MM.1S (cell line): Measurements from ENCODE around the gene CADPS.

Experiments used
- DNase-seq: peaks from one replicate; pipeline ENCODE4 v3.0.0-alpha.2; 2015
- H2AFZ ChIP-seq: fragments of 300-600 bp; sonication (generic); 2 replicates; pipeline ENCODE4 v1.6.0; 2016; ENCODE audit warnings: antibody characterized with exemption, low read length
- H3F3A ChIP-seq: fragments of 300-600 bp; sonication (generic); 2 replicates; pipeline ENCODE4 v1.6.1; 2016; ENCODE audit warnings: mild to moderate bottlenecking, antibody characterized with exemption, low read length, moderate library complexity, mixed read lengths; ENCODE audit not compliant: insufficient read depth
- H3K27ac ChIP-seq: fragments of 300-600 bp; sonication (generic); 2 replicates; pipeline ENCODE4 v1.5.1; 2016; ENCODE audit warnings: mild to moderate bottlenecking, low read length
- H3K27me3 ChIP-seq: fragments of 300-600 bp; sonication (generic); replicated peaks from 2 replicates; pipeline ENCODE4 v1.6.0; 2016; ENCODE audit warnings: low read length; ENCODE audit not compliant: insufficient read depth
- H3K36me3 ChIP-seq: fragments of 300-600 bp; sonication (generic); replicated peaks from 2 replicates; pipeline ENCODE4 v1.6.1; 2016; ENCODE audit warnings: mild to moderate bottlenecking, low read length, mixed read lengths; ENCODE audit not compliant: insufficient read depth
- H3K4me1 ChIP-seq: fragments of 300-600 bp; sonication (generic); 2 replicates; pipeline ENCODE4 v1.6.1; 2016; ENCODE audit warnings: low read length, mixed read lengths
- H3K4me2 ChIP-seq: fragments of 300-600 bp; sonication (generic); 2 replicates; pipeline ENCODE4 v1.6.0; 2016; ENCODE audit warnings: low read depth, low read length
- H3K4me3 ChIP-seq: fragments of 300-600 bp; sonication (generic); 2 replicates; pipeline ENCODE4 v1.5.1; 2016; ENCODE audit warnings: low read length, mixed read lengths
- H3K79me2 ChIP-seq: fragments of 300-600 bp; sonication (generic); 2 replicates; pipeline ENCODE4 v1.6.1; 2016; ENCODE audit warnings: mixed run types, low read length, mixed read lengths
- H3K9ac ChIP-seq: fragments of 300-600 bp; sonication (generic); 2 replicates; pipeline ENCODE4 v1.6.1; 2016; ENCODE audit warnings: low read length, mixed read lengths
- H3K9me2 ChIP-seq: fragments of 300-600 bp; sonication (generic); replicated peaks from 2 replicates; pipeline ENCODE4 v1.6.1; 2016; ENCODE audit warnings: mild to moderate bottlenecking, low read length, mixed read lengths; ENCODE audit not compliant: insufficient read depth
- H3K9me3 ChIP-seq: fragments of 300-600 bp; sonication (generic); replicated peaks from 2 replicates; pipeline ENCODE4 v1.6.1; 2016; ENCODE audit warnings: mild to moderate bottlenecking, low read length, mixed read lengths; ENCODE audit not compliant: insufficient read depth
- H4K20me1 ChIP-seq: fragments of 300-600 bp; sonication (generic); 2 replicates; pipeline ENCODE4 v1.6.1; 2016; ENCODE audit warnings: mild to moderate bottlenecking, low read length, moderate library complexity, mixed read lengths; ENCODE audit not compliant: insufficient read depth
- CTCF ChIP-seq: fragments of 300-600 bp; sonication (generic); IDR thresholded peaks from 2 replicates; pipeline ENCODE4 v1.5.1; 2016; ENCODE audit warnings: antibody characterized with exemption, low read length, mixed read lengths
- EZH2 ChIP-seq: fragments of 300-600 bp; sonication (generic); optimal IDR thresholded peaks from 2 replicates; pipeline ENCODE3; 2017; ENCODE audit warnings: low read depth, mild to moderate bottlenecking, antibody characterized with exemption, low read length, mixed read lengths
- EZH2phosphoT487 ChIP-seq: fragments of 300-600 bp; sonication (generic); IDR thresholded peaks from 2 replicates; pipeline ENCODE4 v1.6.1; 2018; ENCODE audit warnings: antibody characterized with exemption, low read length

Gene CADPS

GRCh38 chr3:62677926-62678325 is 197.3 kb downstream of the CADPS start:
- H3K27ac ChIP-seq, result no peak overlapping the region
- H3K9me2 ChIP-seq, result no peaks in the 10 kb centered on the region
- no peaks in the 10 kb centered on the region for H3K36me3 ChIP-seq
- no peak overlapping the region for H3K9ac ChIP-seq
- no peak for DNase-seq
- no peaks in the 10 kb centered on the region for H3K4me1 ChIP-seq
- TF ChIP-seq EZH2 (no peak), CTCF (no peak), EZH2phosphoT487 (no peak)
- H2AFZ ChIP-seq, result no peak overlapping the region
- no peaks in the 10 kb centered on the region for H3K27me3 ChIP-seq
- H3K4me3 ChIP-seq, result no peak overlapping the region
- H3F3A ChIP-seq, result no peaks in the 10 kb centered on the region
- no peaks in the 10 kb centered on the region for H4K20me1 ChIP-seq
- no peaks in the 10 kb centered on the region for H3K9me3 ChIP-seq
- H3K79me2 ChIP-seq, result no peaks in the 10 kb centered on the region
- H3K4me2 ChIP-seq, result no peak overlapping the region

GRCh38 chr3:62676689-62677271 is 198.4 kb downstream of the CADPS start:
- TF ChIP-seq EZH2 (no peak), CTCF (no peak), EZH2phosphoT487 (no peak)
- Histone ChIP-seq H3K9me3 (no peaks in the 10 kb centered on the region), H3K27me3 (no peaks in the 10 kb centered on the region), H3K9ac (no peak overlapping the region), H4K20me1 (no peaks in the 10 kb centered on the region), H3F3A (no peaks in the 10 kb centered on the region), H2AFZ (no peak overlapping the region), H3K4me2 (no peak overlapping the region), H3K79me2 (no peaks in the 10 kb centered on the region), H3K36me3 (no peaks in the 10 kb centered on the region), H3K9me2 (no peaks in the 10 kb centered on the region), H3K4me3 (no peak overlapping the region), H3K4me1 (no peaks in the 10 kb centered on the region), H3K27ac (no peak overlapping the region)
- no peak for DNase-seq

GRCh38 chr3:62675492-62675891 is 199.7 kb downstream of the CADPS start:
- Histone ChIP-seq H3K9me2 (no peaks in the 10 kb centered on the region), H3K9me3 (no peaks in the 10 kb centered on the region), H3K79me2 (no peaks in the 10 kb centered on the region), H3K4me3 (no peak overlapping the region), H4K20me1 (no peaks in the 10 kb centered on the region), H3K36me3 (no peaks in the 10 kb centered on the region), H3K27ac (no peak overlapping the region), H2AFZ (no peak overlapping the region), H3K9ac (no peak overlapping the region), H3K27me3 (no peaks in the 10 kb centered on the region), H3K4me1 (no peaks in the 10 kb centered on the region), H3K4me2 (no peak overlapping the region), H3F3A (no peaks in the 10 kb centered on the region)
- TF ChIP-seq EZH2 (no peak), EZH2phosphoT487 (no peak), CTCF (no peak)
- DNase-seq, result no peak

GRCh38 chr3:62672988-62673313 is 202.3 kb downstream of the CADPS start:
- TF ChIP-seq CTCF (no peak), EZH2 (no peak), EZH2phosphoT487 (no peak)
- H2AFZ ChIP-seq, result no peak overlapping the region

More at GRCh38 chr3:62672988-62673313, 202.3 kb downstream of the CADPS start:
- H3K36me3 ChIP-seq, result no peaks in the 10 kb centered on the region
- no peaks in the 10 kb centered on the region for H3K4me1 ChIP-seq
- H3K4me3 ChIP-seq, result no peak overlapping the region
- H3K27me3 ChIP-seq, result no peaks in the 10 kb centered on the region
- no peaks in the 10 kb centered on the region for H3K9me2 ChIP-seq
- DNase-seq, result no peak
- H3K4me2 ChIP-seq, result no peak overlapping the region
- no peak overlapping the region for H3K9ac ChIP-seq
- H3K79me2 ChIP-seq, result no peaks in the 10 kb centered on the region
- H3K9me3 ChIP-seq, result no peaks in the 10 kb centered on the region
- H3K27ac ChIP-seq, result no peak overlapping the region
- no peaks in the 10 kb centered on the region for H4K20me1 ChIP-seq
- no peaks in the 10 kb centered on the region for H3F3A ChIP-seq
